SJCRH30 (cell line): ENCODE measurements around the gene SEMA4B. TPM values are rescaled to one million over a fixed set of nuclear protein-coding genes. Genes with fewer than 3 reads are reported as not detected.

Experiments used
- DNase-seq, 2 experiments: peaks; one replicate each; pipeline ENCODE4 v3.0.0-alpha.2; 2015 to 2020
- H3K27ac ChIP-seq: fragments of 250-450 bp; sonication (Bioruptor Pico); 2 replicates; pipeline ENCODE4 v1.5.1; 2020; ENCODE audit warnings: mild to moderate bottlenecking, moderate library complexity
- H3K27me3 ChIP-seq: fragments of 250-450 bp; sonication (Bioruptor Pico); 2 replicates; pipeline ENCODE4 v1.5.1; 2020; ENCODE audit warnings: mild to moderate bottlenecking, moderate library complexity
- H3K36me3 ChIP-seq: fragments of 250-450 bp; sonication (Bioruptor Pico); 2 replicates; pipeline ENCODE4 v1.5.1; 2020; ENCODE audit warnings: mild to moderate bottlenecking, moderate library complexity
- H3K4me1 ChIP-seq: fragments of 250-450 bp; sonication (Bioruptor Pico); 2 replicates; pipeline ENCODE4 v1.5.1; 2020; ENCODE audit warnings: mild to moderate bottlenecking, moderate library complexity
- H3K4me3 ChIP-seq: fragments of 250-450 bp; sonication (Bioruptor Pico); 2 replicates; pipeline ENCODE4 v1.5.1; 2020; ENCODE audit warnings: mild to moderate bottlenecking, moderate library complexity
- H3K9me3 ChIP-seq: fragments of 250-450 bp; sonication (Bioruptor Pico); replicated peaks from 2 replicates; pipeline ENCODE4 v1.5.1; 2020; ENCODE audit warnings: mild to moderate bottlenecking, moderate library complexity
- total RNA-seq: library from RNA; depleted of rRNA; stranded (reverse); fragments of >200 nt; shearing (Covaris generic); gene quantifications from 2 replicates; pipeline ENCODE4 v1.2.3, GENCODE V29; 2014

The SEMA4B gene
- total RNA-seq, 1 experiment from 2014 or later, result 2.2 TPM

DNA sequence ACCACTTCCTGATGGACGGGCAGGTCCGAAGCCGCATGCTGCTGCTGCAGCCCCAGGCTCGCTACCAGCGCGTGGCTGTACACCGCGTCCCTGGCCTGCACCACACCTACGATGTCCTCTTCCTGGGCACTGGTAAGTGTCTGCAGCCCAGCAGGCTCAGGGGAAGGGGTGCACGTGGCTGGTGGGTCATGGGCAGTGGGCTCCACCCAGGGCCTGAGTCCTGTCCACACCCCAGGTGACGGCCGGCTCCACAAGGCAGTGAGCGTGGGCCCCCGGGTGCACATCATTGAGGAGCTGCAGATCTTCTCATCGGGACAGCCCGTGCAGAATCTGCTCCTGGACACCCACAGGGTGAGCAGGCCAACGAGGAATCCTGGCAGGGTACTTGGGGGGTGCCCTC lies 23.9 kb downstream of the SEMA4B start:
- Histone ChIP-seq H3K9me3 (no peaks in the 10 kb centered on the region), H3K27ac (no peak overlapping the region), H3K4me3 (no peak overlapping the region), H3K36me3 (no peaks in the 10 kb centered on the region), H3K27me3 (no peaks in the 10 kb centered on the region), H3K4me1 (no peaks in the 10 kb centered on the region)
- no peak for DNase-seq

- Histone ChIP-seq H3K4me1 (no peaks in the 10 kb centered on the region), H3K9me3 (no peaks in the 10 kb centered on the region), H3K36me3 (no peaks in the 10 kb centered on the region), H3K4me3 (no peak overlapping the region), H3K27ac (no peak overlapping the region), H3K27me3 (no peaks in the 10 kb centered on the region)
- DNase-seq, result no peak
Observed at GRCh38 chr15:90225504-90226234, 24.5 kb downstream of the SEMA4B start.

GRCh38 chr15:90227336-90227735 lies 26.2 kb downstream of the SEMA4B start:
- Histone ChIP-seq H3K36me3 (no peaks in the 10 kb centered on the region), H3K27me3 (no peaks in the 10 kb centered on the region), H3K27ac (no peak overlapping the region), H3K4me1 (no peaks in the 10 kb centered on the region), H3K4me3 (no peak overlapping the region), H3K9me3 (no peaks in the 10 kb centered on the region)
- DNase-seq, result no peak

GRCh38 chr15:90227816-90228772 lies 27.0 kb downstream of the SEMA4B start:
- H3K4me1 ChIP-seq, result 0 out of 2 replicates have a peak, but pooled peaks cover 2% of the 10 kb centered on the region
- H3K27ac ChIP-seq, result no peak overlapping the region
- no peaks in the 10 kb centered on the region for H3K27me3 ChIP-seq
- no peaks in the 10 kb centered on the region for H3K9me3 ChIP-seq
- no peaks in the 10 kb centered on the region for H3K36me3 ChIP-seq
- no peak for DNase-seq
- no peak overlapping the region for H3K4me3 ChIP-seq

- DNase-seq, result no peak
- H3K4me1 ChIP-seq, result 0 out of 2 replicates have a peak, but pooled peaks cover 2% of the 10 kb centered on the region
- H3K4me3 ChIP-seq, result no peak overlapping the region
- no peaks in the 10 kb centered on the region for H3K36me3 ChIP-seq
- no peak overlapping the region for H3K27ac ChIP-seq
- H3K27me3 ChIP-seq, result no peaks in the 10 kb centered on the region
- no peaks in the 10 kb centered on the region for H3K9me3 ChIP-seq
Observed at GRCh38 chr15:90228960-90229359, 27.8 kb downstream of the SEMA4B start.

DNA sequence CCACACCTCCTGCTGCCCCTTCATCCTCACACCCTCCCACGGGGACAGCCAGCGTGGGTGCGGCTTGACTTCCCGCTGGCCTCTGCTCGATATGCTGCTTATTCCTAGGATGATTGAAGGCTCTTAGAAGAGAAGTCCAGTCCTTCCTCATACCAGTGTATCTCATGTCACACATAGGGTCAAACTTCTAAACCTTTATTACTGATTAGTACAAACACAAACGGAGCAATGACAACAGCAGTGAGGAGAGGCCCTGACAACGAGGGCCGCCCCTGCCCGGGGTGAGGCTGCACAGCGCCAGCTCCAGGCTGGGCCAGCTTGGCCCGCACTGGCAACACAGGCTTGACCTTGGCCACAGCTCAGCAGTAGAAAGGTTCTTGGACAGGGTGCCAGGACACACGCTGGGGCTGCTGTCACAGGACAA lies 29.0 kb downstream of the SEMA4B start:
- no peaks in the 10 kb centered on the region for H3K27me3 ChIP-seq
- no peak for DNase-seq
- H3K36me3 ChIP-seq, result no peaks in the 10 kb centered on the region
- no peak overlapping the region for H3K27ac ChIP-seq
- no peaks in the 10 kb centered on the region for H3K9me3 ChIP-seq
- no peak overlapping the region for H3K4me3 ChIP-seq
- H3K4me1 ChIP-seq, result peaks cover 6% of the 10 kb centered on the region; the same call in 1 of the 2 replicates

DNA sequence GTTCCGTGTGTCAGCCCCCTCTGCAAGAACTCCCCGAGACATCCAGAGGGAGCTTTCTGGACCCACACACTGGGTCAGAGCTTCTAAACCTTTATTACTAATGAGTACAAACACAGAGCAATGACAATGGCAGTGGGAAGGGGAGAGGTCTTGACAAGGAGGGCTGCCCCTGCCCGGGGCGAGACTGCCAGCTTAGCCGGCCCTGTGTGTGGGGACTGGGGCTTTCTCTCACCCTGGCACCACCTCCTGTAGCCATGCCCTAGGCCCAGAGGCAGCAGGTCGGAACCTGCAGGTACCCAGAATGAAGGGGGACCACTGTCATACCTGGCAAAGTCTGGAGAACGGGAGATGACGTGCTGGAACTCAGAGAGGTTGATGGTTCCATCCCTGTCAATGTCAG lies 29.5 kb downstream of the SEMA4B start:
- Histone ChIP-seq H3K27ac (no peak overlapping the region), H3K4me3 (no peak overlapping the region), H3K9me3 (no peaks in the 10 kb centered on the region), H3K36me3 (no peaks in the 10 kb centered on the region), H3K27me3 (no peaks in the 10 kb centered on the region), H3K4me1 (peaks cover 6% of the 10 kb centered on the region; the same call in 1 of the 2 replicates)
- no peak for DNase-seq

- Histone ChIP-seq H3K36me3 (no peaks in the 10 kb centered on the region), H3K27me3 (no peaks in the 10 kb centered on the region), H3K4me3 (no peak overlapping the region), H3K27ac (no peak overlapping the region), H3K4me1 (peaks cover 6% of the 10 kb centered on the region; the same call in 1 of the 2 replicates), H3K9me3 (no peaks in the 10 kb centered on the region)
- no peak for DNase-seq
Observed at GRCh38 chr15:90231028-90232017, 30.2 kb downstream of the SEMA4B start.

- Histone ChIP-seq H3K36me3 (no peaks in the 10 kb centered on the region), H3K27ac (no peak overlapping the region), H3K27me3 (no peaks in the 10 kb centered on the region), H3K4me3 (no peak overlapping the region), H3K9me3 (no peaks in the 10 kb centered on the region), H3K4me1 (peaks cover 6% of the 10 kb centered on the region; the same call in 1 of the 2 replicates)
- no peak for DNase-seq
Observed at GRCh38 chr15:90232196-90232595, 31.1 kb downstream of the SEMA4B start.

GRCh38 chr15:90232941-90233386 lies 31.8 kb downstream of the SEMA4B start:
- Histone ChIP-seq H3K4me1 (peaks cover 6% of the 10 kb centered on the region; the same call in 1 of the 2 replicates), H3K9me3 (no peaks in the 10 kb centered on the region), H3K27ac (no peak overlapping the region), H3K27me3 (no peaks in the 10 kb centered on the region), H3K4me3 (peak overlapping the region; percentile 78), H3K36me3 (no peaks in the 10 kb centered on the region)
- DNase-seq, result no peak

DNA sequence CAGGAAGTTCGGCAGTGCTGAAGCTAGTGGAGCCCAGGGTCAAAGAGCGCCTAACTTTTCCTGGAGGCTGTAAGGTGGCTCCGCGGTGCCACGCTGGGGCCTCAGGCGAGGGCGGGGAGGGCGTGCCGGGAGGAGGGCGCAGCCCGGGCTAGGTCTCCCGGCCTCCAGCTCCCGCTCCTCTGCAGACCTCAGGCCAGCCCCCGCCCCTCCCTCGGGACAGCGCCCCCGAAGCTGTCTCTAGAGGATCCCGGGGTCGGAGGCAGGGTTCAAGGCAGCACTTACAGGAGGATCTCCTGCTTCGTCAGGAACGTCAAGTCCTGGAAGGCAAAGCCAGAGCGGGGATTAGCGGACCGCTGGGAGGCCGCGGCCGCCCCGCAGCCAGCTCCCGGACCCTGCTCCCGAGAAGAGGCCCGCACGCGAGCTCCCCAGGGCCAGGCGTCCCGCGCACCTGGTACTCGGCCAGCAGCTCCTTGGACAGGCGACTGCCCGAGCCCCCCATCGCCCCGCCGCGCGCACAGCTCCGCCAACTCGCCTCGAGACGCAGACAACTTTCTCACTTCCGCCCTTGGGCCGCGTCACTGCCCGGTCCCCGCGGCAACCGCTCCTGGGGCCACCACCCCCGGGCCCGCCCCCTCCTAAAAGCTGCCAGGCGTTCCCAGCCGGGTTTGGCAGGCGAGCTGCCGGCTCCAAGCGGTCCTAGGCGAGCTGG lies 32.4 kb downstream of the SEMA4B start, which contains the start of gene CIB1:
Gene CIB1 (minus strand): TSS at position 555 of the 709 bp plus-strand sequence. CDS start 56 bp downstream, at position 499.
- no peaks in the 10 kb centered on the region for H3K27me3 ChIP-seq
- H3K36me3 ChIP-seq, result no peaks in the 10 kb centered on the region
- H3K4me3 ChIP-seq, result peak within 1 kb of the TSS; percentile 78
- H3K27ac ChIP-seq, result no peak within 1 kb of the TSS
- peak; percentile 96 to 97 for DNase-seq
- H3K9me3 ChIP-seq, result no peaks in the 10 kb centered on the region
- H3K4me1 ChIP-seq, result peaks cover 6% of the 10 kb centered on the region; the same call in 1 of the 2 replicates

DNA sequence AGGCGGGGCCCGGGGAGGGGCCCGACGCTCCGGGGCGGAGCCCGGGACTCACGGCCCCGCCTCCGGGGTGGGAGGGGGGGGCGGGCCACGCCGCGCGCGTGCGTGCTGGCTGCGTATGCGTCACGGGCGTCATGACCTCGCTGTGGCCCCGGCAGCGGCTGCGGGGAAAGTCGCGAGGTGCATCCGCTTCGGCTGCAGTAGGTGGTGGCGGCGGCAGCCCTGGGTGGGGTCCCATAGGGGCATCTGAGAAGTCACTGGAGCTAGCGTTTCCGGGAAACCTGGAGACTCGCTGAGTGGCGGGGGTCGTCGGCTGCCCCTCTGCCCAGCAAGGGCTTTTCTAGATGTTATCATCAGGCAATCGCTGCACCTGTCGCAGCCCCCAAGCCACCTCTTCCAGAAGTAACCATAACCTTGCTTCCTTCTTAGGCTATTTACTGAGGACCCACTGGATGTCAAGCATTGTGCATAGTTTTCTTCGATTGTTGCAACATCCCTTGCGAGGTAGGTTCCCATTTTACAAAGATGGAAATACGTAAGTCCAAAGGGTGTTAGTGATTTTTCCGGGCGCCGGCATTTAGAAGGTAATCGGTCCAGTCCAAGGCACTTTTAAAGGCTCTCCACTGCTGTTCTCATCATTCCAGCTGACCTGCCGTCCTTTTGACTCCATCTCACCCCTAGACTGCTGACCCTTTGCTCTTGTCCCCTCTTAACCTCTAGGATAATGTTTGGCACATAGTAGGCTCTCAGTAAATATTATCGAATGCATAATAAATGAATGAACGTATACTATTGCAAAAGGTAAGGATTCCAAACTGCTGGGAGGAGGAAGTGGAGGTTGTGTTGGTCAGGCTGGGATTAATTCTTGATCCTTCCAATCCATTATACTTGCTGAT lies 33.2 kb downstream of the SEMA4B start, which contains the start of gene GDPGP1:
Gene GDPGP1 (plus strand): TSS at position 114 of the 893 bp plus-strand sequence. CDS start 6,700 bp downstream, outside the sequence.
- no peak within 1 kb of the TSS for H3K27ac ChIP-seq
- no peaks in the 10 kb centered on the region for H3K36me3 ChIP-seq
- no peak for DNase-seq
- no peaks in the 10 kb centered on the region for H3K9me3 ChIP-seq
- no peaks in the 10 kb centered on the region for H3K27me3 ChIP-seq
- H3K4me3 ChIP-seq, result peak within 1 kb of the TSS; percentile 78
- H3K4me1 ChIP-seq, result peaks cover 6% of the 10 kb centered on the region; the same call in 1 of the 2 replicates
